ENCODE results near the gene TAF4B. TPM values are rescaled to one million over a fixed set of nuclear protein-coding genes. Genes with fewer than 3 reads are reported as not detected.

Gene TAF4B
- total RNA-seq, 2 donors from 2014 or later = 2.5 to 2.7 TPM

- no peak overlapping the region for H3K27ac ChIP-seq
- no peaks in the 10 kb centered on the region for H3K9me3 ChIP-seq
- H3K27me3 ChIP-seq = no peaks in the 10 kb centered on the region
- no peak overlapping the region for H3K4me3 ChIP-seq
- intact Hi-C loops (cut with DNase I) = no loop called here
- no peak for TF ChIP-seq CTCF (IDR thresholded peaks at IDR 0.05)
- no peak for DNase-seq
- H3K4me1 ChIP-seq = no peaks in the 10 kb centered on the region
- H3K36me3 ChIP-seq = no peaks in the 10 kb centered on the region
- no peak overlapping the region for H3K9ac ChIP-seq (ENCODE audit: low read depth in 2 of 2, low read length in 2 of 2)
Observed at GRCh38 chr18:26350961-26351360, 124.7 kb downstream of the TAF4B start.

GRCh38 chr18:26356045-26356785 lies 130.0 kb downstream of the TAF4B start:
- intact Hi-C loops (cut with DNase I) = no loop called here
- H3K9me3 ChIP-seq = no peaks in the 10 kb centered on the region
- TF ChIP-seq CTCF (IDR thresholded peaks at IDR 0.05) = no peak
- no peak for DNase-seq
- H3K4me3 ChIP-seq = no peak overlapping the region
- H3K36me3 ChIP-seq = no peaks in the 10 kb centered on the region
- no peaks in the 10 kb centered on the region for H3K27me3 ChIP-seq
- no peaks in the 10 kb centered on the region for H3K4me1 ChIP-seq
- no peak overlapping the region for H3K9ac ChIP-seq (ENCODE audit: low read depth in 2 of 2, low read length in 2 of 2)
- no peak overlapping the region for H3K27ac ChIP-seq

GRCh38 chr18:26357960-26358359 lies 131.7 kb downstream of the TAF4B start:
- TF ChIP-seq CTCF (IDR thresholded peaks at IDR 0.05) = no peak
- Histone ChIP-seq H3K4me3 (no peak overlapping the region), H3K27me3 (no peaks in the 10 kb centered on the region), H3K9me3 (no peaks in the 10 kb centered on the region), H3K27ac (no peak overlapping the region), H3K9ac (ENCODE audit: low read depth in 2 of 2, low read length in 2 of 2) (no peak overlapping the region), H3K4me1 (no peaks in the 10 kb centered on the region), H3K36me3 (no peaks in the 10 kb centered on the region)
- intact Hi-C loops (cut with DNase I) = no loop called here
- DNase-seq = no peak

GRCh38 chr18:26362021-26362420 lies 135.8 kb downstream of the TAF4B start:
- no peak overlapping the region for H3K9ac ChIP-seq (ENCODE audit: low read depth in 2 of 2, low read length in 2 of 2)
- H3K4me3 ChIP-seq = no peak overlapping the region
- H3K27me3 ChIP-seq = no peaks in the 10 kb centered on the region
- no peak overlapping the region for H3K27ac ChIP-seq
- H3K9me3 ChIP-seq = no peaks in the 10 kb centered on the region
- TF ChIP-seq CTCF (IDR thresholded peaks at IDR 0.05) = no peak
- H3K36me3 ChIP-seq = no peaks in the 10 kb centered on the region
- H3K4me1 ChIP-seq = no peaks in the 10 kb centered on the region
- intact Hi-C loops (cut with DNase I) = no loop called here
- no peak for DNase-seq

- intact Hi-C loops (cut with DNase I) = no loop called here
- Histone ChIP-seq H3K27me3 (no peaks in the 10 kb centered on the region), H3K9me3 (no peaks in the 10 kb centered on the region), H3K27ac (no peak overlapping the region), H3K4me1 (no peaks in the 10 kb centered on the region), H3K9ac (ENCODE audit: low read depth in 2 of 2, low read length in 2 of 2) (no peak overlapping the region), H3K36me3 (no peaks in the 10 kb centered on the region), H3K4me3 (no peak overlapping the region)
- DNase-seq = no peak
- no peak for TF ChIP-seq CTCF (IDR thresholded peaks at IDR 0.05)
Observed at GRCh38 chr18:26367425-26367824, 141.2 kb downstream of the TAF4B start.
